GM12878 (cell line): Measurements from ENCODE around the gene CHEK1. TPM values are rescaled to one million over a fixed set of nuclear protein-coding genes. Genes with fewer than 3 reads are reported as not detected.

Source experiments
- MYC ChIP-seq: IDR thresholded peaks from 2 replicates; pipeline ENCODE4 v1.6.1; 2011; ENCODE audit warnings: mild to moderate bottlenecking, low read length, moderate library complexity, inconsistent platforms; ENCODE audit not compliant: insufficient read depth, insufficient replicate concordance, insufficient read length, severe bottlenecking
- NFYB ChIP-seq: IDR thresholded peaks from 2 replicates; pipeline ENCODE4 v1.6.1; 2011; ENCODE audit warnings: low read depth, mild to moderate bottlenecking, low read length, improper control_type of control experiment, moderate library complexity; ENCODE audit not compliant: insufficient read depth
- ZNF687 ChIP-seq: fragments of 450-650 bp; IDR thresholded peaks from 2 replicates; pipeline ENCODE4 v1.6.1; 2017; ENCODE audit warnings: mild to moderate bottlenecking, moderate library complexity
- polyA plus RNA-seq, 11 experiments: library from polyadenylated mRNA; depleted of rRNA in 4 of 11; unstranded in 6 of 11; stranded (reverse) in 5 of 11; fragments of >200 nt; fragmentation: Nextera tagmentation in 4 of 11; fragmentation: Illumina TruSeq in 1 of 11; extraction: Ambion mirVana in 4 of 11; extraction: Trizol in 1 of 11; gene quantifications; 1 replicate in 1 of 11; 2 replicates in 10 of 11; pipeline versions ENCODE4 v1.2.1 to v1.2.3, GENCODE V29; 2011 to 2016; ENCODE audit warnings: inconsistent platforms in 2 of 11, missing spikeins in 2 of 11, low read depth in 1 of 11
- total RNA-seq, 4 experiments: library from RNA; depleted of rRNA in 3 of 4; stranded (reverse); fragments of >200 nt in 3 of 4; fragmentation: Illumina TruSeq in 1 of 4; extraction: Trizol in 1 of 4; gene quantifications; 2 replicates each; pipeline versions ENCODE4 v1.2.1 to v1.2.3, GENCODE V29; 2013 to 2021
- TF ChIP-seq, protein P1 (sequence below): fragments of 450-650 bp; formaldehyde crosslinking; IDR thresholded peaks from 2 replicates; pipeline ENCODE4 v1.4.0; 2020; ENCODE audit warnings: mild to moderate bottlenecking, moderate library complexity
- TF ChIP-seq, protein P2 (sequence below): IDR thresholded peaks from 2 replicates; pipeline ENCODE4 v1.6.1; 2012; ENCODE audit warnings: low read length, inconsistent platforms

The CHEK1 gene
- total and polyA plus RNA-seq, 10 of the 15 experiments (the other 5 are each of a cell fraction or from before 2014, with no cell fraction given): 42.1 to 72.9 (median 65.6) TPM

- TF ChIP-seq, protein P1, sequence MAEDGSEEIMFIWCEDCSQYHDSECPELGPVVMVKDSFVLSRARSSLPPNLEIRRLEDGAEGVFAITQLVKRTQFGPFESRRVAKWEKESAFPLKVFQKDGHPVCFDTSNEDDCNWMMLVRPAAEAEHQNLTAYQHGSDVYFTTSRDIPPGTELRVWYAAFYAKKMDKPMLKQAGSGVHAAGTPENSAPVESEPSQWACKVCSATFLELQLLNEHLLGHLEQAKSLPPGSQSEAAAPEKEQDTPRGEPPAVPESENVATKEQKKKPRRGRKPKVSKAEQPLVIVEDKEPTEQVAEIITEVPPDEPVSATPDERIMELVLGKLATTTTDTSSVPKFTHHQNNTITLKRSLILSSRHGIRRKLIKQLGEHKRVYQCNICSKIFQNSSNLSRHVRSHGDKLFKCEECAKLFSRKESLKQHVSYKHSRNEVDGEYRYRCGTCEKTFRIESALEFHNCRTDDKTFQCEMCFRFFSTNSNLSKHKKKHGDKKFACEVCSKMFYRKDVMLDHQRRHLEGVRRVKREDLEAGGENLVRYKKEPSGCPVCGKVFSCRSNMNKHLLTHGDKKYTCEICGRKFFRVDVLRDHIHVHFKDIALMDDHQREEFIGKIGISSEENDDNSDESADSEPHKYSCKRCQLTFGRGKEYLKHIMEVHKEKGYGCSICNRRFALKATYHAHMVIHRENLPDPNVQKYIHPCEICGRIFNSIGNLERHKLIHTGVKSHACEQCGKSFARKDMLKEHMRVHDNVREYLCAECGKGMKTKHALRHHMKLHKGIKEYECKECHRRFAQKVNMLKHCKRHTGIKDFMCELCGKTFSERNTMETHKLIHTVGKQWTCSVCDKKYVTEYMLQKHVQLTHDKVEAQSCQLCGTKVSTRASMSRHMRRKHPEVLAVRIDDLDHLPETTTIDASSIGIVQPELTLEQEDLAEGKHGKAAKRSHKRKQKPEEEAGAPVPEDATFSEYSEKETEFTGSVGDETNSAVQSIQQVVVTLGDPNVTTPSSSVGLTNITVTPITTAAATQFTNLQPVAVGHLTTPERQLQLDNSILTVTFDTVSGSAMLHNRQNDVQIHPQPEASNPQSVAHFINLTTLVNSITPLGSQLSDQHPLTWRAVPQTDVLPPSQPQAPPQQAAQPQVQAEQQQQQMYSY (CRISPR knock-in tag): no peak
- TF ChIP-seq ZNF687 (no peak), NFYB (no peak), MYC (no peak)
- TF ChIP-seq, protein P2, sequence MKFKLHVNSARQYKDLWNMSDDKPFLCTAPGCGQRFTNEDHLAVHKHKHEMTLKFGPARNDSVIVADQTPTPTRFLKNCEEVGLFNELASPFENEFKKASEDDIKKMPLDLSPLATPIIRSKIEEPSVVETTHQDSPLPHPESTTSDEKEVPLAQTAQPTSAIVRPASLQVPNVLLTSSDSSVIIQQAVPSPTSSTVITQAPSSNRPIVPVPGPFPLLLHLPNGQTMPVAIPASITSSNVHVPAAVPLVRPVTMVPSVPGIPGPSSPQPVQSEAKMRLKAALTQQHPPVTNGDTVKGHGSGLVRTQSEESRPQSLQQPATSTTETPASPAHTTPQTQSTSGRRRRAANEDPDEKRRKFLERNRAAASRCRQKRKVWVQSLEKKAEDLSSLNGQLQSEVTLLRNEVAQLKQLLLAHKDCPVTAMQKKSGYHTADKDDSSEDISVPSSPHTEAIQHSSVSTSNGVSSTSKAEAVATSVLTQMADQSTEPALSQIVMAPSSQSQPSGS: no peak
These were observed 46.6 kb downstream of the CHEK1 start (continued) for GRCh38 chr11:125671561-125671960.
